DND-41 (cell line): ENCODE measurements around the gene RAD51AP1.

Experiments
- ATAC-seq: fragments of 200-7000 bp; cut with Tn5 transposase; 3 replicates; pipeline ENCODE4 v1.9.1; 2021; ENCODE audit warnings: low read depth; ENCODE audit not compliant: insufficient read depth
- DNase-seq: peaks from one replicate; pipeline ENCODE4 v3.0.0-alpha.2; 2020
- H2AFZ ChIP-seq: 2 replicates; pipeline ENCODE4 v1.6.0; 2012; ENCODE audit warnings: low read depth, low read length
- H3K27ac ChIP-seq: 2 replicates; pipeline ENCODE4 v1.5.1; 2012; ENCODE audit warnings: low read length, inconsistent platforms
- H3K27me3 ChIP-seq: fragments of 200-600 bp; sonication (generic); 2 replicates; pipeline ENCODE4 v1.6.0; 2012; ENCODE audit warnings: low read length, mild to moderate bottlenecking, inconsistent platforms; ENCODE audit not compliant: insufficient read depth, poor library complexity
- H3K36me3 ChIP-seq: 2 replicates; pipeline ENCODE4 v1.5.1; 2012; ENCODE audit warnings: low read length, inconsistent platforms; ENCODE audit not compliant: insufficient read depth
- H3K4me1 ChIP-seq: 2 replicates; pipeline ENCODE4 v1.5.1; 2012; ENCODE audit warnings: mild to moderate bottlenecking, low read length; ENCODE audit not compliant: insufficient read depth
- H3K4me2 ChIP-seq: 2 replicates; pipeline ENCODE4 v1.6.0; 2012; ENCODE audit warnings: mild to moderate bottlenecking, moderate library complexity, low read length, inconsistent platforms; ENCODE audit not compliant: insufficient read depth
- H3K4me3 ChIP-seq, 2 experiments: fragments of 200-600 bp in 1 of 2; shearing (Covaris generic) in 1 of 2; 2 replicates each; pipeline ENCODE4 v1.5.1; 2012 to 2016; ENCODE audit warnings: inconsistent platforms in 2 of 2, low read length in 2 of 2, mild to moderate bottlenecking in 2 of 2, low read depth in 1 of 2, moderate library complexity in 1 of 2
- H3K79me2 ChIP-seq: 2 replicates; pipeline ENCODE4 v1.6.0; 2012; ENCODE audit warnings: low read length, inconsistent platforms; ENCODE audit not compliant: insufficient read depth
- H3K9ac ChIP-seq: 2 replicates; pipeline ENCODE4 v1.6.0; 2012; ENCODE audit warnings: low read depth, mild to moderate bottlenecking, inconsistent platforms, low read length, moderate library complexity
- H3K9me3 ChIP-seq: 2 replicates; pipeline ENCODE4 v1.5.1; 2012; ENCODE audit warnings: low read length, moderate library complexity, mild to moderate bottlenecking, inconsistent platforms; ENCODE audit not compliant: insufficient read depth, severe bottlenecking
- H4K20me1 ChIP-seq: 2 replicates; pipeline ENCODE4 v1.6.0; 2012; ENCODE audit warnings: low read length; ENCODE audit not compliant: insufficient read depth
- EZH2 ChIP-seq: IDR thresholded peaks from 3 replicates; pipeline ENCODE4 v1.6.1; 2012; ENCODE audit warnings: borderline replicate concordance, low read depth, mild to moderate bottlenecking, moderate library complexity, low read length, inconsistent platforms; ENCODE audit not compliant: severe bottlenecking
- TF ChIP-seq, protein P1 (sequence below): IDR thresholded peaks from 2 replicates; pipeline ENCODE4 v1.5.1; 2012; ENCODE audit warnings: borderline replicate concordance, low read length, moderate library complexity, mild to moderate bottlenecking; ENCODE audit not compliant: poor library complexity, severe bottlenecking; ENCODE audit errors: extremely low read depth

RAD51AP1 gene

DNA sequence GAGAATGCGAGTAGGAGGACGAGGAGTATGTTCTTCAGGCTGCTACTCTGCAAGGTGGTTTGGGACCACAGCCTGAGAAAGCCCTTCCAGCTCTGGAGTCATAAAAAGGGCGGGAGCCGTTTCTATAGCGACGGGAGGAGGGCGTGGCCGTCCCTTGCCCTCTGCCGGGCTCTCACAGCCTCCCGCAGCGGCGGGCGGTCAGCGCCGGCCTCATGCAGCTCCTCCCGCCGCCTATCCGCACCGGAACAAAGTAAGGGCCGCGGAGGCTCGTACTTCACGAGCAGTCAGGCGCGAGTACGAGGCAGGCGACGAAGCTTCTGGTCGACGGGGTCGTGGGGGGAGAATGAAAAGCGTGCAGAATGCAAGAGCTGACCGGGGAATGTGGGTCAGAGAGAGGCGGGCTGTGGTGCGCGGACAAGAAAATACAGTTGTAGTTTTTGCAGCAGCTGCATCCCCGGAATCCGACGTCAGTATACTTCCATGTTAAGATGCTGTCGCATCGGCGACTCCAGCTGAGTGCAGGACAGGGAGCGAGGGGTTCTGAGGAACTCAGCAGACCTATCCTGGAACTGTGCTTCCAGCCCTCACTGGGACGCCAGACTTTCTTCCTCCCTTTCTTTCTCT lies 23.5 kb downstream of the RAD51AP1 start, which contains the start of gene DYRK4:
TSS of gene DYRK4 (plus strand) at position 175 of the 624 bp plus-strand sequence. CDS start at position 213, 38 bp downstream.
- Histone ChIP-seq H2AFZ (no peak within 1 kb of the TSS), H3K36me3 (peaks cover 46% of the 10 kb centered on the region), H3K27ac (no peak within 1 kb of the TSS), H3K4me3 (no peak within 1 kb of the TSS), H3K4me2 (no peak within 1 kb of the TSS), H4K20me1 (no peaks in the 10 kb centered on the region), H3K4me1 (no peaks in the 10 kb centered on the region), H3K9me3 (no peaks in the 10 kb centered on the region), H3K27me3 (no peaks in the 10 kb centered on the region), H3K79me2 (no peaks in the 10 kb centered on the region), H3K9ac (no peak within 1 kb of the TSS)
- no peak for ATAC-seq
- TF ChIP-seq EZH2 = no peak
- TF ChIP-seq, protein P1, sequence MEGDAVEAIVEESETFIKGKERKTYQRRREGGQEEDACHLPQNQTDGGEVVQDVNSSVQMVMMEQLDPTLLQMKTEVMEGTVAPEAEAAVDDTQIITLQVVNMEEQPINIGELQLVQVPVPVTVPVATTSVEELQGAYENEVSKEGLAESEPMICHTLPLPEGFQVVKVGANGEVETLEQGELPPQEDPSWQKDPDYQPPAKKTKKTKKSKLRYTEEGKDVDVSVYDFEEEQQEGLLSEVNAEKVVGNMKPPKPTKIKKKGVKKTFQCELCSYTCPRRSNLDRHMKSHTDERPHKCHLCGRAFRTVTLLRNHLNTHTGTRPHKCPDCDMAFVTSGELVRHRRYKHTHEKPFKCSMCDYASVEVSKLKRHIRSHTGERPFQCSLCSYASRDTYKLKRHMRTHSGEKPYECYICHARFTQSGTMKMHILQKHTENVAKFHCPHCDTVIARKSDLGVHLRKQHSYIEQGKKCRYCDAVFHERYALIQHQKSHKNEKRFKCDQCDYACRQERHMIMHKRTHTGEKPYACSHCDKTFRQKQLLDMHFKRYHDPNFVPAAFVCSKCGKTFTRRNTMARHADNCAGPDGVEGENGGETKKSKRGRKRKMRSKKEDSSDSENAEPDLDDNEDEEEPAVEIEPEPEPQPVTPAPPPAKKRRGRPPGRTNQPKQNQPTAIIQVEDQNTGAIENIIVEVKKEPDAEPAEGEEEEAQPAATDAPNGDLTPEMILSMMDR = no peak
- DNase-seq = no peak

- Histone ChIP-seq H3K9me3 (no peaks in the 10 kb centered on the region), H4K20me1 (no peaks in the 10 kb centered on the region), H3K27me3 (no peaks in the 10 kb centered on the region), H3K9ac (no peak overlapping the region), H3K27ac (no peak overlapping the region), H3K4me1 (no peaks in the 10 kb centered on the region), H3K4me3 (no peak overlapping the region), H3K36me3 (peaks cover 47% of the 10 kb centered on the region), H3K4me2 (no peak overlapping the region), H3K79me2 (no peaks in the 10 kb centered on the region), H2AFZ (no peak overlapping the region)
- TF ChIP-seq, protein P1 = no peak
- TF ChIP-seq EZH2 = no peak
- DNase-seq (peak; percentile 14), ATAC-seq (peak; percentile 70)
Measured at GRCh38 chr12:4563336-4563735, 24.6 kb downstream of the RAD51AP1 start.

DNA sequence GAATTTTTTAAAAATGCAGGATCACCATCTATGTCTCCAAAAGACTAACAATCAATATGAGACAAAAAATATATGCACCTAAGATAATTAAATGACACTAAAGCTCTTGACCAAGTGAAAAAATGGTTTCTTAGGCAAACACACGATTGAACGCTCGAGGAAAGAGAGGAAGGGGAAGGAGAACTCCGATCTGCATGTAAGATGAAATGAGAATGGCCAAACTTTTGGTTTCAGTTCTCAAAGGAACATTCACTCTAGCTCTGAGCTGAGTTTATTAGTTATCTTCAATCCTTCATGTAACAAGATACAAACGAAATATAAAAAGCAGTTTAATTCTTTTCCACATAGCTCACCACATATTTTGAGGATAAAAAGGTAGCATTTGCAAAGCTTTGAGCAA lies 26.1 kb downstream of the RAD51AP1 start:
- H3K4me3 ChIP-seq = no peak overlapping the region
- no peak for DNase-seq
- H3K4me2 ChIP-seq = no peak overlapping the region
- no peak overlapping the region for H3K9ac ChIP-seq
- H3K79me2 ChIP-seq = no peaks in the 10 kb centered on the region
- peaks cover 38% of the 10 kb centered on the region for H3K36me3 ChIP-seq
- H3K27ac ChIP-seq = no peak overlapping the region
- no peak overlapping the region for H2AFZ ChIP-seq
- H3K4me1 ChIP-seq = no peaks in the 10 kb centered on the region
- no peaks in the 10 kb centered on the region for H3K27me3 ChIP-seq
- no peaks in the 10 kb centered on the region for H4K20me1 ChIP-seq
- ATAC-seq = no peak
- no peaks in the 10 kb centered on the region for H3K9me3 ChIP-seq
- no peak for TF ChIP-seq EZH2
- TF ChIP-seq, protein P1 = no peak

DNA sequence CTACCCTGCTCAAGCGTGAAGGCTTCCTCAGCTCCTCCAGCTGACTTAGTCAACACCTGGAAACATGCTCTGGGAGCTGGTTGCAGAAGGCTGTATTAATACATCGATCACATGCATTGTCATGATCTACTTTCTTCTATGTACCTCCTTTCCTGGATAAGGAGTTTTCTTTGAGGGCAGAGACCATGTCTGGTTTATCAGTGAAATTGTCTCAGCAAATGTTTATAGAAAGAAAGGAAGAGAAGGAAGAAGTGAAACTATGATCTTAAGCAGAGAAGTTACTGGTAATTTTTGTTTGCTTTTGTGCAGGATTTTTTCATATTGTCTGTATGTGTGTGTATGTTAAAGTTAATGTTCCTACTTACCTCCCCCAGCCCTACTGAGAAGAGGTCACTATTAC lies 27.8 kb downstream of the RAD51AP1 start:
- Histone ChIP-seq H3K4me2 (no peak overlapping the region), H4K20me1 (no peaks in the 10 kb centered on the region), H3K9ac (no peak overlapping the region), H3K79me2 (no peaks in the 10 kb centered on the region), H3K36me3 (peaks cover 24% of the 10 kb centered on the region), H3K27ac (no peak overlapping the region), H3K27me3 (no peaks in the 10 kb centered on the region), H3K4me1 (no peaks in the 10 kb centered on the region), H3K4me3 (no peak overlapping the region), H2AFZ (no peak overlapping the region), H3K9me3 (no peaks in the 10 kb centered on the region)
- DNase-seq (no peak), ATAC-seq (no peak)
- TF ChIP-seq, protein P1 = no peak
- no peak for TF ChIP-seq EZH2
